GM19099 (cell line): ENCODE measurements around the gene WDR91.

Experiments used
- POLR2A ChIP-seq: IDR thresholded peaks from 3 replicates; pipeline ENCODE4 v1.6.1; 2011; ENCODE audit warnings: low read depth; ENCODE audit not compliant: insufficient read length; ENCODE audit errors: extremely low read depth

The WDR91 gene

GRCh38 chr7:135193615-135194081 is 17.7 kb downstream of the WDR91 start:
- TF ChIP-seq POLR2A = no peak

GRCh38 chr7:135192914-135193536 is 18.3 kb downstream of the WDR91 start:
- TF ChIP-seq POLR2A = no peak

- no peak for TF ChIP-seq POLR2A
Observed at GRCh38 chr7:135190703-135191102, 20.6 kb downstream of the WDR91 start.

GRCh38 chr7:135189961-135190360 is 21.4 kb downstream of the WDR91 start:
- no peak for TF ChIP-seq POLR2A

- no peak for TF ChIP-seq POLR2A
Observed at GRCh38 chr7:135189221-135189662, 22.1 kb downstream of the WDR91 start.

- TF ChIP-seq POLR2A = peak; percentile 34
Observed at GRCh38 chr7:135188298-135188984, 22.9 kb downstream of the WDR91 start.

GRCh38 chr7:135186841-135187253 is 24.5 kb downstream of the WDR91 start:
- peak; percentile 58 for TF ChIP-seq POLR2A

GRCh38 chr7:135186261-135186540 is 25.1 kb downstream of the WDR91 start:
- no peak for TF ChIP-seq POLR2A

GRCh38 chr7:135185471-135186260 is 25.7 kb downstream of the WDR91 start:
- TF ChIP-seq POLR2A = no peak

GRCh38 chr7:135184254-135184841 is 27.0 kb downstream of the WDR91 start:
- no peak for TF ChIP-seq POLR2A

GRCh38 chr7:135183478-135183877 is 27.8 kb downstream of the WDR91 start:
- no peak for TF ChIP-seq POLR2A

GRCh38 chr7:135181929-135182678 is 29.2 kb downstream of the WDR91 start:
- TF ChIP-seq POLR2A = peak; percentile 37

- no peak for TF ChIP-seq POLR2A
Observed at GRCh38 chr7:135181261-135181928, 29.9 kb downstream of the WDR91 start.

GRCh38 chr7:135180122-135180521 is 31.2 kb downstream of the WDR91 start:
- TF ChIP-seq POLR2A = no peak
